VCaP (cell line): ENCODE data around the gene INPP5E.

Source experiments
- H3K27ac ChIP-seq: fragments of 450-650 bp; 2 replicates; pipeline ENCODE4 v1.5.1; 2017
- TF ChIP-seq, protein P1 (sequence below): fragments of 450-650 bp; conservative IDR thresholded peaks from 2 replicates; pipeline ENCODE4 v1.5.1; 2017; ENCODE audit warnings: mild to moderate bottlenecking, moderate library complexity

Gene INPP5E

DNA sequence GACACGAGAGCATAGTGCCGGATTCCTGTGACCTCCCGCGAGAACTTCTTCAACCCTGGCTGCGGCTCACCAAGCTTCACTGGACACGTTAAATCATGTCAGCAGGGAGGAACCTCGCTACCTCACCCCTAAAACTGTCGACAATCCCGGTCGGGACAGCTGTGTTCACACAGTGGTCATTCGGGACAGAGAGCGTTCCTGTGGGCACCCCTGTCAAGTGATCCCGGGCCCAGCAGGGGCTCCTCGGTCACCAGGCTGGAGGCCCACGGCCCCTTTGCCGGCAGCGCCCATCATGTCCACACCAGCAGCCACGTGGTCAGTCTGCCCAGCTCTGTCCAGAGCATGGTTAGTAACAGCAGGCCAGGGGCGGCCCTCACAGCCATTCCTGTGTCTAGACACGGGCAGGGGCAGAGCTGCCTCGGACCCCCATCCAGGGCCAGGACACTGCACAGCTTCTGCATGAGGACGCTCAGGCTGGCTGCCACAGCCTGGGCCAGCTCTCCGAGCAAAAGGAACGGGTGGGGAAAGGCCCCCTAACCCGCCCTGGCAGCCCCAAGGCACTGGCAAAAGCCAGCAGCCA is 3.5 kb downstream of the INPP5E start:
- H3K27ac ChIP-seq: no peak overlapping the region
- TF ChIP-seq, protein P1, sequence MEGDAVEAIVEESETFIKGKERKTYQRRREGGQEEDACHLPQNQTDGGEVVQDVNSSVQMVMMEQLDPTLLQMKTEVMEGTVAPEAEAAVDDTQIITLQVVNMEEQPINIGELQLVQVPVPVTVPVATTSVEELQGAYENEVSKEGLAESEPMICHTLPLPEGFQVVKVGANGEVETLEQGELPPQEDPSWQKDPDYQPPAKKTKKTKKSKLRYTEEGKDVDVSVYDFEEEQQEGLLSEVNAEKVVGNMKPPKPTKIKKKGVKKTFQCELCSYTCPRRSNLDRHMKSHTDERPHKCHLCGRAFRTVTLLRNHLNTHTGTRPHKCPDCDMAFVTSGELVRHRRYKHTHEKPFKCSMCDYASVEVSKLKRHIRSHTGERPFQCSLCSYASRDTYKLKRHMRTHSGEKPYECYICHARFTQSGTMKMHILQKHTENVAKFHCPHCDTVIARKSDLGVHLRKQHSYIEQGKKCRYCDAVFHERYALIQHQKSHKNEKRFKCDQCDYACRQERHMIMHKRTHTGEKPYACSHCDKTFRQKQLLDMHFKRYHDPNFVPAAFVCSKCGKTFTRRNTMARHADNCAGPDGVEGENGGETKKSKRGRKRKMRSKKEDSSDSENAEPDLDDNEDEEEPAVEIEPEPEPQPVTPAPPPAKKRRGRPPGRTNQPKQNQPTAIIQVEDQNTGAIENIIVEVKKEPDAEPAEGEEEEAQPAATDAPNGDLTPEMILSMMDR: no peak

DNA sequence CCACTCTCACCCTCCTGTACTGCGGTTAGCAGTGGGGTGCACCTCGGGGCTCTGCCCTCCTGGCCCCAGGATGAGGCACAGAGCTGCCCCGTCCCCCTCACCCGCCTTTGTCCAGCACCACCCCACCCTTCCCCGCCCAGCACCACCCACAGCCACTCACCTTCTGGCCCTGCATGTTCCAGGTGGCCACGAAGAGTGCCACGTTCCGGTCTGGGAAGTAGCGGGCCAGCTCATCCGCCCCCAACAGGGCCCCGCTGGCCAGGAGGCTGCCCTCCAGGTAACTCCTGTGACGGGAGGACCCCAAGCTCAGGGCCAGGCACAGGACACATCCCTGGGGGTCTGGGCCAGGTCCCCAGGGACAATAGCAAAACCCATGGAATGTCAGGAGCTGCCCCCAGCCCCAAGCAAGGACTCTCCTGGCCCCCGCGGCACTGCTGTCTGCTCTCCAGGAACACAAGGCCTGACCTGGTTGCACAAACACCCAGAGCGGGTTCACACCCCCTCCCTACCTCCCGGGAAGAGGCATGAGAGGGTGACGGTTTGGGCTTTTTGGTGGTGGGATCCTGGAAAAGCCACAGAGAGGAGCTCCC is 5.0 kb downstream of the INPP5E start:
- TF ChIP-seq, protein P1: no peak
- no peak overlapping the region for H3K27ac ChIP-seq

DNA sequence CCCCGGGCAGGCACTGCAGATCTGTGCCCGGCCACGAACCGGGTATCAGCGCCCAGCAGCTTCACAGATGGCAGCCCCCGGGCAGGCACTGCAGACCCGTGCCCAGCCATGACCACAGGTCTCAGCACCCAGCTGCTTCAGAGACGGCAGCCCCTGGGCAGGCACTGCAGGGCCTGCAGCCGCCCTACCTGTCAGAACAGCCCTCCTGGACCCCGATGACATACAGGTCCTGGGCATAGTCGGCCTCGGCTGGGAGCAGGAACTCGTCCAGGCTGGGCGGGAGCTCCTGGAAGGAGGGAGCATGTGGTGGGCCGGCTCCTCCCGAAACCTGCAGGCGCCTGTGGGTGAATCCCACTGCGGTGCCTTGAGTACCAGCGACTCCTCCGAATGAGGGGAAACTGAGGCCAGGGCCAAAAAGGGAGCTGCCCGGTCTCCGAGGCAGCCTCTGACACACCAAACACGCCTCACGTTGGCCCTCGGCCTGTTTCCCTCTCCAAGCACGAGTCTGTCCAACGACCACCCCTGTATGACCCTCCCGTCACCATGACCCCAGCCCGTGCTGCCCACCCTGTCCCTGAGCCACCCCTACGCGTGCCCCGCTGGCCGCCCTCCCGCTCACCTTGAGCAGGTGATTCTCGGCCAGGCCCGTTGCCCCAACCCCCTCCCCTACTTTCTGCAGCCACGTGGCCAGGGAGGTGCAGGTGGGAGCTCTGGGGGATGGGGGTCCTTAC is 5.6 kb downstream of the INPP5E start:
- H3K27ac ChIP-seq: no peak overlapping the region
- TF ChIP-seq, protein P1: no peak

DNA sequence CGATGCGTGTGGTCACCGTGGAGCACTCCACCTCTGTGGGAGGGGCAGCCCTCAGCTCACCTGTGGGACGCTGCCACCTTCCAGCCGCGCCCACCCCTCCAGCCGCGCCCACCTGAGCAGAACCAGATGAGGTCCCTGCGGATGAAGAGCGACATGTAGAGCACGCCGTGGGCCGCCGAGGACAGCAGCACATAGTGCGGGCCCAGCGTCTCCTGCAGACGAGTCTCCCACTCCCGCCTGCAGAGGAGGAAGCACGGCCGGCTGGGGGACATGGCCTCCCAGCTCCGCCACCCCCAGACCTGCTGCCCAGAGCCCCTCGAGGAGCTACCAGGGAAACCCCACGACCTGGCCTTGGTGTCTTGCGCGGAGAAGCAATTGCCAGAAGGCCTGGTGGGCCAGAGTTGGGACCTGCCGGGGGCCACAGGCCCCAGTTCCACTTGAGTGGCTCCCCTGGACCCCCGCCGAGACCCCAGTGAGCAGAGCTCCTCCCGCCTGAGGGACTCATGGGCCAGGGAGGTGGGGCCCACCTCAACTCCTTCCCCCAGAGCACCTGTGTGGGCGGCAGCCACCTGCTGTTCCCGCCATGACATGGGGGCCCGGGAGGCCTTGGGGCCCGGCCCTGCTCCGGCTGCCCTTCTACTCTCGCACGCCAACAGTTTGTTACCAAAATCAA is 6.5 kb downstream of the INPP5E start:
- TF ChIP-seq, protein P1: no peak
- no peak overlapping the region for H3K27ac ChIP-seq

DNA sequence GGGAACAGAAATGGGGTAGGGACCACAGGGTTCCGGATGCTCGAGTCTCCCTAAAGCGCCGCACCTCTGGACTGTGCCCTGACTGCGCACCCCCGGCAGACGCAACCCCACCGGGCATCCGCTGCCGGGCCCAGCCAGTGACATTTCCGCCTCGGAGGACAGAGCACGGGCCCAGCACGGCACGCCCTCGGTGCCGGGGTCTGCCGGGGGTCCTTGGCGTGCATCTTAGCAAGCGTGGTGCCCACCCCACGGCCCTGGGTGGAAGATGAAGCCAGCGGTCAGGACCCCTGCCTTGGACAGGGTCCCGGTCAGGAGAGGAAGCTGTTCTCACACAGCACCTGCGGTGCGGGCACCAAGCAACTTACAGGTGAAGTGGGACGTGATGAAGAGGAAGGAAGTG is 7.1 kb downstream of the INPP5E start:
- TF ChIP-seq, protein P1: no peak
- no peak overlapping the region for H3K27ac ChIP-seq

DNA sequence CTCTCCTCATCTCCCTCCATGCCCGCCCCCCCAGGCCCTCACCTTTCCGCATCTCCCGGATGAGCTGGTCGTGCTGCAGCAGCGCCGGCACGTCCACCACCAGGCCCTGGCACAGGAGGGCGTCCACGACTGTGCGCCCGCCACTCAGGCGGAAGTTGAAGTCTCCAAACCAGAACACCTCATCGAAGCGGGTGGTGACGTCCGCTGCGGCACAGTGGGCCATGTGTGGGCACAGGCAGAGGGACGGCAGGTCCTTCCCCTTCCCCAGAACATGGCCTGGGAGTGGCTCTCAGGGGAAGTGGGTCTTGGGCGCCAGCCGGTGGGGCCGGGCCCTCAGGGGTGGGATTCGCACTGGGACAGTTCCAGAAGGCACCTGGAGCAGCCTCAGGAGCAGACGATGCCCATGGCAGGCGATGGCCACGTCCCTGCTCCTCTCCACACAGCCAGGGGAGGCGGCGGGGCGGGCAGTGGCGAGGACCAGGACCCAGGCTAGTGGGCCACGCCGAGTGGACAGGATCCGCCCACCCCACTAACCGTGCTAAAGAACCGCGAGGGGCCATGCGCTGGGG is 7.8 kb downstream of the INPP5E start:
- H3K27ac ChIP-seq: no peak overlapping the region
- TF ChIP-seq, protein P1: no peak
